Astrocyte (in vitro differentiated cells and primary cell): ENCODE data around the gene CCDC159. TPM values are rescaled to one million over a fixed set of nuclear protein-coding genes. Genes with fewer than 3 reads are reported as not detected.

Experiments
- DNase-seq: peaks from one replicate; pipeline ENCODE4 v3.0.0-alpha.2; 2010; ENCODE audit warnings: low read depth
- FAIRE-seq: peaks from 2 replicates; lab custom pipeline; 2011; peaks lifted over from hg19 to GRCh38; lab: Jason Lieb, UNC
- H2AFZ ChIP-seq: 2 replicates; pipeline ENCODE4 v1.6.0; 2012; ENCODE audit warnings: low read depth, low read length, inconsistent platforms
- H3K27ac ChIP-seq: 2 replicates; pipeline ENCODE4 v1.5.1; 2011; ENCODE audit warnings: low read depth, low read length, inconsistent platforms
- H3K27me3 ChIP-seq: 2 replicates; pipeline ENCODE4 v1.6.0; 2011; ENCODE audit warnings: low read length, inconsistent platforms; ENCODE audit not compliant: insufficient read depth
- H3K36me3 ChIP-seq: 2 replicates; pipeline ENCODE4 v1.5.1; 2011; ENCODE audit warnings: low read length, inconsistent platforms; ENCODE audit not compliant: insufficient read depth
- H3K4me1 ChIP-seq: 2 replicates; pipeline ENCODE4 v1.5.1; 2011; ENCODE audit warnings: low read length, inconsistent platforms; ENCODE audit not compliant: insufficient read depth
- H3K4me2 ChIP-seq: 2 replicates; pipeline ENCODE4 v1.6.0; 2012; ENCODE audit warnings: low read length, inconsistent platforms
- H3K4me3 ChIP-seq: 2 replicates; pipeline ENCODE4 v1.5.1; 2011; ENCODE audit warnings: low read depth, mild to moderate bottlenecking, low read length, inconsistent platforms; ENCODE audit not compliant: insufficient read depth
- H3K79me2 ChIP-seq: 2 replicates; pipeline ENCODE4 v1.6.0; 2012; ENCODE audit warnings: mild to moderate bottlenecking, low read length, inconsistent platforms; ENCODE audit not compliant: insufficient read depth
- H3K9ac ChIP-seq: 2 replicates; pipeline ENCODE4 v1.6.0; 2012; ENCODE audit warnings: mild to moderate bottlenecking, low read length, inconsistent platforms
- H3K9me3 ChIP-seq: 2 replicates; pipeline ENCODE4 v1.5.1; 2012; ENCODE audit warnings: low read depth, mild to moderate bottlenecking, low read length, inconsistent platforms; ENCODE audit not compliant: insufficient read depth
- H4K20me1 ChIP-seq: 2 replicates; pipeline ENCODE4 v1.6.0; 2012; ENCODE audit warnings: low read length, inconsistent platforms; ENCODE audit not compliant: insufficient read depth
- H3K27ac Mint-ChIP-seq: one replicate; pipeline ENCODE4 v1.8.0; 2021; ENCODE audit warnings: mild to moderate bottlenecking, mixed read lengths; ENCODE audit not compliant: unreplicated experiment
- H3K27me3 Mint-ChIP-seq: one replicate; pipeline ENCODE4 v1.8.0; 2021; ENCODE audit warnings: low read depth, mixed read lengths; ENCODE audit not compliant: unreplicated experiment
- H3K36me3 Mint-ChIP-seq: one replicate; pipeline ENCODE4 v1.8.0; 2021; ENCODE audit warnings: low read depth, mixed read lengths; ENCODE audit not compliant: unreplicated experiment
- H3K4me1 Mint-ChIP-seq: one replicate; pipeline ENCODE4 v1.8.0; 2021; ENCODE audit warnings: low read depth, mixed read lengths; ENCODE audit not compliant: unreplicated experiment
- H3K4me3 Mint-ChIP-seq: one replicate; pipeline ENCODE4 v1.8.0; 2021; ENCODE audit warnings: mild to moderate bottlenecking, moderate library complexity, mixed read lengths; ENCODE audit not compliant: unreplicated experiment
- H3K9me3 Mint-ChIP-seq: one replicate; pipeline ENCODE4 v1.8.0; 2021; ENCODE audit warnings: mild to moderate bottlenecking, mixed read lengths; ENCODE audit not compliant: unreplicated experiment
- EZH2 ChIP-seq: IDR thresholded peaks from 2 replicates; pipeline ENCODE4 v1.6.1; 2012; ENCODE audit warnings: mild to moderate bottlenecking, low read length, inconsistent platforms; ENCODE audit not compliant: insufficient read depth
- total RNA-seq: library from RNA; stranded (reverse); gene quantifications from 2 replicates; pipeline ENCODE4 v1.2.1, GENCODE V29; 2021
- TF ChIP-seq, protein P1 (sequence below): IDR thresholded peaks from 2 replicates; pipeline ENCODE4 v1.5.1; 2011; ENCODE audit warnings: low read depth, mild to moderate bottlenecking, inconsistent platforms, low read length, moderate library complexity; ENCODE audit not compliant: insufficient read depth

Gene CCDC159
- total RNA-seq, 1 donor from 2014 or later, result 11.8 TPM

DNA sequence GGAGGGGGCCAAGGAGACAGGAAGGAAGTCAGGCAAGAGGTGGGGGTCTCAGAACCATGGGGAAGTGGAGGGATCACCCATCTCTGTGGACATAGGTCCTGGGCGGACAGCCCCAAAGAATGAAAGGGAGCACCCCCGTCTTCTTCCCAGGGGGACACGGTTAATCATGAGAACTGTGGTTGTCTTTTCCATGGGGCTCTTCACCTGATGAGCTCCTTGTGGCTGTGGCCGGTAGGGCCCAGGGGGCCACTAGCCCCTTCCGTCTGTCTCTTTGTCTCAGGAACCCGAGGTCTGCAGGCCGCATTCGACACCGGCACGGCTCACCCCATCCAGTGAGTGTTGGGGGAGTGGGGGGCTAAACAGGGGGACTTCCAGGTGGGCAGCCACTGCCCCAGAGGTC lies 17.6 kb downstream of the CCDC159 start:
- Histone ChIP-seq H3K4me1 (no peaks in the 10 kb centered on the region), H3K27me3 (no peaks in the 10 kb centered on the region), H3K9ac (no peak overlapping the region), H3K36me3 (no peaks in the 10 kb centered on the region), H3K4me2 (no peak overlapping the region), H3K4me3 (no peak overlapping the region), H2AFZ (no peak overlapping the region), H3K27ac (no peak overlapping the region), H4K20me1 (peaks cover 18% of the 10 kb centered on the region), H3K79me2 (no peaks in the 10 kb centered on the region), H3K9me3 (no peaks in the 10 kb centered on the region)
- H3K27me3 Mint-ChIP-seq, result peaks cover 4% of the 10 kb centered on the region
- peaks cover 17% of the 10 kb centered on the region for H3K36me3 Mint-ChIP-seq
- H3K9me3 Mint-ChIP-seq, result no peaks in the 10 kb centered on the region
- no peak overlapping the region for H3K4me3 Mint-ChIP-seq
- no peak overlapping the region for H3K27ac Mint-ChIP-seq
- no peaks in the 10 kb centered on the region for H3K4me1 Mint-ChIP-seq
- DNase-seq, result no peak
- FAIRE-seq, result no peak
- TF ChIP-seq EZH2, result no peak
- TF ChIP-seq, protein P1, sequence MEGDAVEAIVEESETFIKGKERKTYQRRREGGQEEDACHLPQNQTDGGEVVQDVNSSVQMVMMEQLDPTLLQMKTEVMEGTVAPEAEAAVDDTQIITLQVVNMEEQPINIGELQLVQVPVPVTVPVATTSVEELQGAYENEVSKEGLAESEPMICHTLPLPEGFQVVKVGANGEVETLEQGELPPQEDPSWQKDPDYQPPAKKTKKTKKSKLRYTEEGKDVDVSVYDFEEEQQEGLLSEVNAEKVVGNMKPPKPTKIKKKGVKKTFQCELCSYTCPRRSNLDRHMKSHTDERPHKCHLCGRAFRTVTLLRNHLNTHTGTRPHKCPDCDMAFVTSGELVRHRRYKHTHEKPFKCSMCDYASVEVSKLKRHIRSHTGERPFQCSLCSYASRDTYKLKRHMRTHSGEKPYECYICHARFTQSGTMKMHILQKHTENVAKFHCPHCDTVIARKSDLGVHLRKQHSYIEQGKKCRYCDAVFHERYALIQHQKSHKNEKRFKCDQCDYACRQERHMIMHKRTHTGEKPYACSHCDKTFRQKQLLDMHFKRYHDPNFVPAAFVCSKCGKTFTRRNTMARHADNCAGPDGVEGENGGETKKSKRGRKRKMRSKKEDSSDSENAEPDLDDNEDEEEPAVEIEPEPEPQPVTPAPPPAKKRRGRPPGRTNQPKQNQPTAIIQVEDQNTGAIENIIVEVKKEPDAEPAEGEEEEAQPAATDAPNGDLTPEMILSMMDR, result no peak

DNA sequence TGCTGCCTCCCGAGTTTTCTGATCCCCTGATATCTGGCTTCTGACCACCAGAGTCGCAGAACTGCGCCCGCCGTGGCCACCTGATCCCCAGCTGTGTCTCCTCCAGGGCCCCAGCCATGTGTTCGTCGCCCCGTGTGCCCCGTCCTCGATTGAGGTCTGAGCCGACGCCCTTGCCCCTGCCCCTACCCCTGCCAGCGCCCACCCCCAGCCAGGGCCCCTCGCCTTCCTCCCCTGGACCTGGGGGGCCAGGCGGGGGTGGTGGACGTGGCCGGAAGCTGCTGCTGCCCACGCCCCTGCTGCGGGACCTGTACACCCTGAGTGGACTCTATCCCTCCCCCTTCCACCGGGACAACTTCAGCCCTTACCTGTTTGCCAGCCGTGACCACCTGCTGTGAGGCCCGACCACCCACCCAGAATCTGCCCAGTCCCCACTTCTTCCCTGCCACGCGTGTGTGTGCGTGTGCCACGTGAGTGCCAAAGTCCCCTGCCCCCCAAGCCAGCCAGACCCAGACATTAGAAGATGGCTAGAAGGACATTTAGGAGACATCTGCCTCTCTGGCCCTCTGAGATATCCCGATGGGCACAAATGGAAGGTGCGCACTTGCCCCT lies 18.1 kb downstream of the CCDC159 start:
- Histone ChIP-seq H3K36me3 (no peaks in the 10 kb centered on the region), H3K4me1 (no peaks in the 10 kb centered on the region), H3K79me2 (no peaks in the 10 kb centered on the region), H3K4me3 (no peak overlapping the region), H4K20me1 (peaks cover 12% of the 10 kb centered on the region), H3K9me3 (no peaks in the 10 kb centered on the region), H2AFZ (no peak overlapping the region), H3K4me2 (no peak overlapping the region), H3K27ac (no peak overlapping the region), H3K9ac (no peak overlapping the region), H3K27me3 (no peaks in the 10 kb centered on the region)
- FAIRE-seq (no peak), DNase-seq (no peak)
- Mint-ChIP-seq H3K4me1 (no peaks in the 10 kb centered on the region), H3K4me3 (peak overlapping the region; percentile 66), H3K9me3 (no peaks in the 10 kb centered on the region), H3K27me3 (no peaks in the 10 kb centered on the region), H3K27ac (no peak overlapping the region), H3K36me3 (peaks cover 15% of the 10 kb centered on the region)
- no peak for TF ChIP-seq EZH2
- TF ChIP-seq, protein P1, result no peak

DNA sequence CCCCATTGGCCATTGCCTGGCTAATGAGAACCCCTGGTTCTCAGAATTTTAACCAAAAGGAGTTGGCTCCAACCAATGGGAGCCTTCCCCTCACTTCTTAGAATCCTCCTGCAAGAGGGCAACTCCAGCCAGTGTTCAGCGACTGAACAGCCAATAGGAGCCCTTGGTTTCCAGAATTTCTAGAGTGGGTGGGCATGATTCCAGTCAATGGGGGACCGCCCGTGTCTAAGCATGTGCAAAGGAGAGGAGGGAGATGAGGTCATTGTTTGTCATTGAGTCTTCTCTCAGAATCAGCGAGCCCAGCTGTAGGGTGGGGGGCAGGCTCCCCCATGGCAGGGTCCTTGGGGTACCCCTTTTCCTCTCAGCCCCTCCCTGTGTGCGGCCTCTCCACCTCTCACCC lies 18.6 kb downstream of the CCDC159 start:
- no peaks in the 10 kb centered on the region for H3K9me3 ChIP-seq
- Mint-ChIP-seq H3K4me1 (no peaks in the 10 kb centered on the region), H3K4me3 (no peak overlapping the region), H3K9me3 (no peaks in the 10 kb centered on the region), H3K27ac (no peak overlapping the region), H3K36me3 (peaks cover 18% of the 10 kb centered on the region), H3K27me3 (no peaks in the 10 kb centered on the region)
- FAIRE-seq (no peak), DNase-seq (no peak)
- no peaks in the 10 kb centered on the region for H3K79me2 ChIP-seq
- TF ChIP-seq, protein P1, result no peak
- TF ChIP-seq EZH2, result no peak
- H3K9ac ChIP-seq, result no peak overlapping the region
- H3K4me2 ChIP-seq, result no peak overlapping the region
- no peaks in the 10 kb centered on the region for H3K4me1 ChIP-seq
- peaks cover 12% of the 10 kb centered on the region for H4K20me1 ChIP-seq
- H3K27me3 ChIP-seq, result no peaks in the 10 kb centered on the region
- no peaks in the 10 kb centered on the region for H3K36me3 ChIP-seq
- H3K27ac ChIP-seq, result no peak overlapping the region
- H2AFZ ChIP-seq, result no peak overlapping the region
- no peak overlapping the region for H3K4me3 ChIP-seq
